ENCODE measurements around the gene POGZ. TPM values are rescaled to one million over a fixed set of nuclear protein-coding genes. Genes with fewer than 3 reads are reported as not detected.

The POGZ gene
- total and polyA plus RNA-seq, 2 of the 13 experiments (the other 11 are each of a cell fraction or from before 2014, with no cell fraction given) = 15.3 to 45.6 TPM

DNA sequence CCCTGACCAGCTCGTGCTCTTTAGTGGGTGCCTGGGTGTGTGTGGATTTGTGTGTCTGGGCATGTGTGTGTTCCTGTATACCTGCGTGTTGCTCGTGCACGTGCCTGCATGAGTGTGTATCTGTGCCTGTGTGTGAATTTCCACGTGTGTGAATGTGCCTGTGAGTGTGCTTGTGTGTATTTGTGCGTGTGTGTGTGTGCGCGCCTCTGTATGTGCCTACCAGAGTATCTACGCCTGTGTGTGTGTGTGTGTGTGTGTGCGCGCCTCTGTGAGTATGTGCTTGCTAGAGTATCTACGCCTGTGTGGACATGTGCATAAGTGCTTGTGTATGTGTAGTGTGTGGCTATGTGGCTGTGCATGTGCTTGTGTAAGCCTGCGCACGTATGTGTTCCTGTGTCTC lies 86.1 kb downstream of the POGZ start:
- Histone ChIP-seq H3K4me3 (replicated peaks in 1 of 3; ENCODE audit: insufficient read depth in 1 of 3, low read depth in 2 of 3, low read length in 3 of 3) (peak overlapping the region in 1 of 3 experiments; percentile 70; a peak in 2 of 6 replicates), H3K9ac (ENCODE audit: insufficient read depth, low read depth, low read length) (no peak overlapping the region), H3K4me2 (ENCODE audit: low read depth, low read length) (peak overlapping the region; percentile 98), H3K27me3 (ENCODE audit: control insufficient read depth in 1 of 2, insufficient read depth in 2 of 2, low read length in 2 of 2) (no peaks in the 10 kb centered on the region; a peak in 1 of 5 replicates), H3K79me2 (ENCODE audit: insufficient read depth, low read length) (peaks cover 5% of the 10 kb centered on the region), H4K20me1 (ENCODE audit: insufficient read depth, low read length) (no peaks in the 10 kb centered on the region), H3K4me1 (ENCODE audit: insufficient read depth, low read length) (peaks cover 41% of the 10 kb centered on the region), H3K9me3 (ENCODE audit: low read length) (no peaks in the 10 kb centered on the region), H3K36me3 (replicated peaks in 1 of 2; ENCODE audit: control insufficient read depth in 1 of 2, insufficient read depth in 2 of 2, low read length in 2 of 2) (no peaks in the 10 kb centered on the region), H3K27ac (ENCODE audit: extremely low read length, insufficient read depth, low read length) (no peak overlapping the region), H2AFZ (ENCODE audit: low read length) (no peak overlapping the region)
- 66% methylated on average over 11 of the region's 14 CpGs for WGBS (ENCODE audit: low lambda C conversion rate)
- ATAC-seq (no peak), DNase-seq (ENCODE audit: low spot score) (no peak), FAIRE-seq (no peak)
- ChIA-PET POLR2A (interaction anchor here (0.7 to 2.2 kb wide), 11 partner anchors 12 to 174 kb away, joined by 3 to 24 read pairs (median 5); partner anchors contain the start of genes PI4KB, PSMB4, RFX5 and ZNF687), CTCF (ENCODE audit: low intra/inter-chr PET ratio, low total read pairs) (no interaction called here)
- no TSS peak for BruUV-seq (replicated peaks)
- intact Hi-C loops (cut with micrococcal nuclease; ENCODE audit: unreplicated experiment) (loop anchor here (2.0 kb wide), 1 partner anchor 26 kb away; the partner anchor contains the start of gene RFX5), in situ Hi-C loops (cut with HindIII; ENCODE audit: extremely low pct_ligation_motif_present, low pct_unique_long_range_greater_than_20kb) (no loop called here)
- no peak for TF ChIP-seq ZBTB26 (CRISPR knock-in tag; IDR thresholded peaks at IDR 0.05; ENCODE audit: borderline replicate concordance)
- no peak for TF ChIP-seq FOXJ3 (CRISPR knock-in tag; IDR thresholded peaks at IDR 0.05; ENCODE audit: borderline replicate concordance)
- no peak for TF ChIP-seq NFYB (CRISPR knock-in tag; IDR thresholded peaks at IDR 0.05)
- TF ChIP-seq ZNF629 (CRISPR knock-in tag; conservative IDR thresholded peaks at IDR 0.05) = no peak
- no peak for TF ChIP-seq PHF5A (CRISPR knock-in tag; IDR thresholded peaks at IDR 0.05; ENCODE audit: low read depth, unreplicated experiment)
- TF ChIP-seq ZNF550 (CRISPR knock-in tag; IDR thresholded peaks at IDR 0.05; ENCODE audit: borderline replicate concordance) = no peak
- TF ChIP-seq, protein P1, sequence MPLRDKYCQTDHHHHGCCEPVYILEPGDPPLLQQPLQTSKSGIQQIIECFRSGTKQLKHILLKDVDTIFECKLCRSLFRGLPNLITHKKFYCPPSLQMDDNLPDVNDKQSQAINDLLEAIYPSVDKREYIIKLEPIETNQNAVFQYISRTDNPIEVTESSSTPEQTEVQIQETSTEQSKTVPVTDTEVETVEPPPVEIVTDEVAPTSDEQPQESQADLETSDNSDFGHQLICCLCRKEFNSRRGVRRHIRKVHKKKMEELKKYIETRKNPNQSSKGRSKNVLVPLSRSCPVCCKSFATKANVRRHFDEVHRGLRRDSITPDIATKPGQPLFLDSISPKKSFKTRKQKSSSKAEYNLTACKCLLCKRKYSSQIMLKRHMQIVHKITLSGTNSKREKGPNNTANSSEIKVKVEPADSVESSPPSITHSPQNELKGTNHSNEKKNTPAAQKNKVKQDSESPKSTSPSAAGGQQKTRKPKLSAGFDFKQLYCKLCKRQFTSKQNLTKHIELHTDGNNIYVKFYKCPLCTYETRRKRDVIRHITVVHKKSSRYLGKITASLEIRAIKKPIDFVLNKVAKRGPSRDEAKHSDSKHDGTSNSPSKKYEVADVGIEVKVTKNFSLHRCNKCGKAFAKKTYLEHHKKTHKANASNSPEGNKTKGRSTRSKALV (CRISPR knock-in tag; IDR thresholded peaks at IDR 0.05) = no peak
- no peak for TF ChIP-seq ZFAT (CRISPR knock-in tag; conservative IDR thresholded peaks at IDR 0.05)
- TF ChIP-seq, protein P2, sequence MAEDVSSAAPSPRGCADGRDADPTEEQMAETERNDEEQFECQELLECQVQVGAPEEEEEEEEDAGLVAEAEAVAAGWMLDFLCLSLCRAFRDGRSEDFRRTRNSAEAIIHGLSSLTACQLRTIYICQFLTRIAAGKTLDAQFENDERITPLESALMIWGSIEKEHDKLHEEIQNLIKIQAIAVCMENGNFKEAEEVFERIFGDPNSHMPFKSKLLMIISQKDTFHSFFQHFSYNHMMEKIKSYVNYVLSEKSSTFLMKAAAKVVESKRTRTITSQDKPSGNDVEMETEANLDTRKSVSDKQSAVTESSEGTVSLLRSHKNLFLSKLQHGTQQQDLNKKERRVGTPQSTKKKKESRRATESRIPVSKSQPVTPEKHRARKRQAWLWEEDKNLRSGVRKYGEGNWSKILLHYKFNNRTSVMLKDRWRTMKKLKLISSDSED (CRISPR knock-in tag; IDR thresholded peaks at IDR 0.05) = no peak
- no peak for TF ChIP-seq MLLT10 (CRISPR knock-in tag; IDR thresholded peaks at IDR 0.05)
- TF ChIP-seq IKZF4 (CRISPR knock-in tag; IDR thresholded peaks at IDR 0.05; ENCODE audit: borderline replicate concordance, low read depth, not compliant biosample characterization) = no peak
- 0 out of 2 replicates have a peak, but pooled peaks have one; percentile 27 for TF ChIP-seq ZNF251 (CRISPR knock-in tag; IDR thresholded peaks at IDR 0.05)
- no peak for TF ChIP-seq ZNF451 (CRISPR knock-in tag; IDR thresholded peaks at IDR 0.05)
- TF ChIP-seq CENPT (CRISPR knock-in tag; IDR thresholded peaks at IDR 0.05; ENCODE audit: low read depth) = no peak
- 0 out of 2 replicates have a peak, but pooled peaks have one; percentile 18 for TF ChIP-seq JUNB (CRISPR knock-in tag; IDR thresholded peaks at IDR 0.05; ENCODE audit: borderline replicate concordance)
- TF ChIP-seq KAT8 (CRISPR knock-in tag; IDR thresholded peaks at IDR 0.05) = no peak
- no peak for TF ChIP-seq U2AF1 (optimal IDR thresholded peaks at IDR 0.05; ENCODE audit: low read depth, low read length)
- no peak for TF ChIP-seq ZNF546 (CRISPR knock-in tag; conservative IDR thresholded peaks at IDR 0.05)
- TF ChIP-seq ATF3 (CRISPR knock-in tag; IDR thresholded peaks at IDR 0.05) = no peak
- TF ChIP-seq STAT5B (CRISPR knock-in tag; IDR thresholded peaks at IDR 0.05) = no peak
- TF ChIP-seq GLI4 (CRISPR knock-in tag; IDR thresholded peaks at IDR 0.05; ENCODE audit: borderline replicate concordance) = no peak

Measured in HepG2 (cell line).